Astrocyte of the spinal cord (primary cell): Measurements from ENCODE around the gene GRB14.

Experiments used
- DNase-seq: peaks from one replicate; pipeline ENCODE4 v3.0.0; 2011; ENCODE audit warnings: low read depth, low spot score
- H3K4me3 ChIP-seq: 2 replicates; pipeline ENCODE4 v1.5.1; 2011; ENCODE audit warnings: low read depth, mild to moderate bottlenecking, low read length, moderate library complexity
- in situ Hi-C: cut with HindIII; loops from 2 replicates; pipeline ENCODE4 v1.10.0; 2017; ENCODE audit warnings: low sequenced_read_pairs
- TF ChIP-seq, protein P1 (sequence below): IDR thresholded peaks from 2 replicates; pipeline ENCODE4 v1.5.1; 2012; ENCODE audit warnings: low read depth, mild to moderate bottlenecking, low read length, inconsistent platforms

GRB14 gene

GRCh38 chr2:164458792-164459191 is 162.5 kb downstream of the GRB14 start:
- TF ChIP-seq, protein P1, sequence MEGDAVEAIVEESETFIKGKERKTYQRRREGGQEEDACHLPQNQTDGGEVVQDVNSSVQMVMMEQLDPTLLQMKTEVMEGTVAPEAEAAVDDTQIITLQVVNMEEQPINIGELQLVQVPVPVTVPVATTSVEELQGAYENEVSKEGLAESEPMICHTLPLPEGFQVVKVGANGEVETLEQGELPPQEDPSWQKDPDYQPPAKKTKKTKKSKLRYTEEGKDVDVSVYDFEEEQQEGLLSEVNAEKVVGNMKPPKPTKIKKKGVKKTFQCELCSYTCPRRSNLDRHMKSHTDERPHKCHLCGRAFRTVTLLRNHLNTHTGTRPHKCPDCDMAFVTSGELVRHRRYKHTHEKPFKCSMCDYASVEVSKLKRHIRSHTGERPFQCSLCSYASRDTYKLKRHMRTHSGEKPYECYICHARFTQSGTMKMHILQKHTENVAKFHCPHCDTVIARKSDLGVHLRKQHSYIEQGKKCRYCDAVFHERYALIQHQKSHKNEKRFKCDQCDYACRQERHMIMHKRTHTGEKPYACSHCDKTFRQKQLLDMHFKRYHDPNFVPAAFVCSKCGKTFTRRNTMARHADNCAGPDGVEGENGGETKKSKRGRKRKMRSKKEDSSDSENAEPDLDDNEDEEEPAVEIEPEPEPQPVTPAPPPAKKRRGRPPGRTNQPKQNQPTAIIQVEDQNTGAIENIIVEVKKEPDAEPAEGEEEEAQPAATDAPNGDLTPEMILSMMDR = no peak
- in situ Hi-C loops = no loop called here
- DNase-seq = no peak
- no peak overlapping the region for H3K4me3 ChIP-seq

DNA sequence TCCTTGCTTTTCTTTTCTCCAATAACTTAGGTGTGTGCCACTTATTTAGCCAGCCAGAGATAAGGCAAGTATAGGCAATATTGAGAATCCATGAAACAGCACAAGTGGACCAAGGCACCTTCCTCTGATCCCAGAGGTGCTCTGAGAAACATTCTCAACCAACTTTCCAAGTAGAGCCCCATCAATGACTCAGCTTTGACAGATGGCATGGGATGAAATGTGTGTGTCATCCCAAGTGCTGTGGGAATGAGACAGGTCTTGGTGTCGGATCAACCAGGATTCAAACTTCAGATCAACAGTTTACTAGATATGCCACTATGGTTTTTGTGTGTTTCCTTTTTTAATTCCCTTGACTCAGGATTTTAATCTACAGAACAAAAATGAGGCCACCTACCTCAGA is 164.0 kb downstream of the GRB14 start:
- no peak overlapping the region for H3K4me3 ChIP-seq
- in situ Hi-C loops = no loop called here
- TF ChIP-seq, protein P1 = no peak
- DNase-seq = no peak

DNA sequence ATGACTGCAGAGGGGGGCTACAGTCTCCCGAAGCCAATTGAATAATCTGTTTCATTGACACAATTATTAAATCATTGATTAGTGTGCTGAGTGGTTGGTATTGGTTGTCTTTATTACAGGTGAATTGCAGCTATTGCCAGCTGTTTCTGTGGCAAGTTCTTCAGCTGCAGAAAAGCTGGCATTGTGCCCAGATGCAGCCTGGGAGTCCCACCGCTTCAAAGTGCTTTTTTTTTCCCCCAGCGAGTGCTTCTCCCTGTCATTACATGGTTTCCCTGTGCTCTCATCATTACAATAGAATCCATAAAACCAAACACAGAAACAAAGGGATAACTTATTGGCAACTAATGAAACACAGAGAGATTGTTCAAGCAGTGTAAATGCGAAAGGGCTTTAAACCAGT is 164.7 kb downstream of the GRB14 start:
- peak; percentile 57 for DNase-seq
- in situ Hi-C loops = no loop called here
- H3K4me3 ChIP-seq = no peak overlapping the region
- TF ChIP-seq, protein P1 = no peak

- in situ Hi-C loops = no loop called here
- DNase-seq = no peak
- no peak overlapping the region for H3K4me3 ChIP-seq
- TF ChIP-seq, protein P1 = no peak
Observed at GRCh38 chr2:164453656-164454305, 167.5 kb downstream of the GRB14 start.

DNA sequence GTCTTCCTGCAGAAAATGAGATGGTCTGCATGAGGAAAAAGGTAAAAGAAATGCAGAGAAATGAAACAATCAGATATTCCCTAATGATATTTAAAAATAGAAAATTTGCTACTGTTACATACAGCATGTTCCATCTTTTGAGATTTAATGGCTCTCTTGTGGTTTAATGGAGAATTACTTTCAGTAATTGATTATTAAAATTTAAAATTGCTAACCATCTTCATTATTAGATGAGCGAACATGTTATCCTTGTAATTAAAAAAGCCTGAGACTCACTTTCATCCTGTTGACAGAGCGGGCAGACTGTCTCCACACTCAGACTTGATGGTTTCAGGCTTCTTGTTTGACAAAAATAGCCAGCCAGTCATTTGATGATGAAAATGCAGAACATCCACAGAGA is 171.0 kb downstream of the GRB14 start:
- no peak for DNase-seq
- in situ Hi-C loops = no loop called here
- TF ChIP-seq, protein P1 = no peak
- H3K4me3 ChIP-seq = no peak overlapping the region

- in situ Hi-C loops = no loop called here
- no peak for DNase-seq
- no peak overlapping the region for H3K4me3 ChIP-seq
- TF ChIP-seq, protein P1 = no peak
Observed at GRCh38 chr2:164449706-164450105, 171.6 kb downstream of the GRB14 start.
